ENCODE results near the gene BMPR2.

BMPR2 gene

DNA sequence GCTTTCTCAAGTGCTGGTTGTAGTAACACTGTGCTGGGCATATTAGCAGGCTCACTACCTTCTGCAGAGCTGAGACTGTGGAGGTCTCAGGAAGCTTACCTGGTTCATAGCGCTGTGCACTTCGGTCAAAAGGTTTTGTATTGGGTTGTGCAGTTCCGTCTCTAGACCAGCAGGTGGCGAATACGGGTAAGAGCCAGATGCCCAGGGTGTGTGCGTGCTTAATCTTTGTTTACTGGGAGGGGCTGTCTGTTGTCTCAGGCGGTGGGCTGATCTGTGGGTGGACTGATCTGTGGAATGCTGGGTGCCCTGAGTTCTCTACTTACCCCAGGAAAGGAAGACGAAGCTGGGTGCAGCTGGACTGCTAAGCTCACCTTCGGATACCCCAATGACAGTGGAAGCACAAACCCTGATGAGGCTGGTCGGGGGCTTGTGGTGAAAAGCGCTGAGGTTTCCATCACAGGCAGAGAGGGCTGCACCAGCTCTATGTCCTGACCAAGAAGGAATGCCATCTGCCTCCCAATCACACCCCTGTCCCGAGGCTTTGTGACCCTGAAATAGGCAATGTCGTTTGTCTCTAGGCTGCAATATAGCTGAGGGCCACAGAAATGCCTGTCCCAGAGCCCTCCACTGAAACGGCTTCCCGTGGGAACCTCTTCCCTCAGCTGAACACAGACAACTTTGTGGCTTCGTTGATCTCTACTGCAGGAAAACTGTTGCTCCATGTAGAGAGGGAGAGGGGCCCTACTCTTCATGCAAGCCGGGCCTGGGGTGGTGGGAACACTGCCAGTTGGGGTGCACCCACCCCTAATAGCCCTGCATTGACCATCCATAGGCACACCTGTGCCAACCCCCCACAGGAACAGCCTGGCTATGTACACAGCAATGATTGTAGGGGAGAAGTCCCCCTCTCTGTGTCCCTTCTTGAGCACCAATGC is 212.8 kb downstream of the BMPR2 start:
- in situ Hi-C loops (cut with HindIII; ENCODE audit: low sequenced_read_pairs) = no loop called here

DNA sequence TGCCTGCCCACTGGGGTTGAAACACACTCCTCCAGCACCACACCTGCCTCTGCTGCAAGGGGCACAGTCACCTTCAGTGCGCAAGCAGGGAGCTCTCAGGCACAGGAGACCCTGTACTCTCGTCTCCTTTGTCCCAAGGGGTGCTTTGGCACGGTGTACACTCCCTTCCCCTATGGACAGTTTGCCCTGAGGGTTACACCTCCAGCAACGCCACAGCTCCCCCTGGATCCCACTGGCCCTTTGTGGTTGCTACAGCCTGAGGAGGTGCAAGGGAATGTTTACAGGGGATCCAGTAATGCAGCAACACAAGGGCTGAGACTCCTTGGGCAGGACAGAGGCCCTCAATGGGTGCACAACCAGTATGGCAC is 213.4 kb downstream of the BMPR2 start:
- in situ Hi-C loops (cut with HindIII; ENCODE audit: low sequenced_read_pairs) = no loop called here

DNA sequence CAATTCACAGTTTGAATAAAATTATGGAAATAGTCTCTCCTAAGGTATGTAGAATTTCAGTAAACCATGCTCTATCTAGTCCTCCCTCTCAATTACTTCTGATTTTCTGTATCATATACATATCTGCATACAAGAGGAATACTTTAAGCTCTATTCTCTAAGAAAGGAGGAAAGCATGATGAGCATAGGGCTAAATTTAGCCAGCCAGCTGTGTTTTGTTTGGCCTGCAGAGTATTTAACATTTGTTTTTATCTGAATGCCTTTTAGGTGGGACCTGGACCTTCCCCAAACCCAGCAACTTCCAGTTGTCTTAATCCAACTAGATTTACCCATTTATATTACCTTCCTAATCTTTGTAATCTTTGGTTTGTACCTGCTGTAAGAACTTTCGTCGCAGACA is 216.4 kb downstream of the BMPR2 start:
- in situ Hi-C loops (cut with HindIII; ENCODE audit: low sequenced_read_pairs) = no loop called here

GRCh38 chr2:202599105-202599504 is 223.0 kb downstream of the BMPR2 start:
- in situ Hi-C loops (cut with HindIII; ENCODE audit: low sequenced_read_pairs) = no loop called here

DNA sequence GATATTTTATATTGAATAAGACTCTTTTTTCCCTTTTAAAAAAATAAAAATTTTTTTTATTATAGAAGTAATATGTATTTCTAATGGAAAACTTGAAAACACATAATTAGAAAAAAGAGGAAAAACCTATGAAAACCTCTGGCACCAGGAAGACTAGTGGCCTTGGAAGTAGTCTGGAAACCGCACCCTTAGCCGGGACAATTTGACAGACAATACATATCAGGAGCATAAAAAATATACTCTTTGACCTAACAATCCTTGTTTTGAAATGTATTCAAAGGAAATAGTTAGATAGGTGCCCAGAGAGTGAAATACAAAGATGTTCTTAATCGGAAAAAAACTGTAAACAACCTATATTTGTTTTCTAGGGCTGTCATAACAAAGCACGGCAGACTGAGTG is 223.8 kb downstream of the BMPR2 start:
- in situ Hi-C loops (cut with HindIII; ENCODE audit: low sequenced_read_pairs) = no loop called here

GRCh38 chr2:202604699-202605098 is 228.6 kb downstream of the BMPR2 start:
- in situ Hi-C loops (cut with HindIII; ENCODE audit: low sequenced_read_pairs) = no loop called here

GRCh38 chr2:202605174-202605573 is 229.0 kb downstream of the BMPR2 start:
- in situ Hi-C loops (cut with HindIII; ENCODE audit: low sequenced_read_pairs) = no loop called here

DNA sequence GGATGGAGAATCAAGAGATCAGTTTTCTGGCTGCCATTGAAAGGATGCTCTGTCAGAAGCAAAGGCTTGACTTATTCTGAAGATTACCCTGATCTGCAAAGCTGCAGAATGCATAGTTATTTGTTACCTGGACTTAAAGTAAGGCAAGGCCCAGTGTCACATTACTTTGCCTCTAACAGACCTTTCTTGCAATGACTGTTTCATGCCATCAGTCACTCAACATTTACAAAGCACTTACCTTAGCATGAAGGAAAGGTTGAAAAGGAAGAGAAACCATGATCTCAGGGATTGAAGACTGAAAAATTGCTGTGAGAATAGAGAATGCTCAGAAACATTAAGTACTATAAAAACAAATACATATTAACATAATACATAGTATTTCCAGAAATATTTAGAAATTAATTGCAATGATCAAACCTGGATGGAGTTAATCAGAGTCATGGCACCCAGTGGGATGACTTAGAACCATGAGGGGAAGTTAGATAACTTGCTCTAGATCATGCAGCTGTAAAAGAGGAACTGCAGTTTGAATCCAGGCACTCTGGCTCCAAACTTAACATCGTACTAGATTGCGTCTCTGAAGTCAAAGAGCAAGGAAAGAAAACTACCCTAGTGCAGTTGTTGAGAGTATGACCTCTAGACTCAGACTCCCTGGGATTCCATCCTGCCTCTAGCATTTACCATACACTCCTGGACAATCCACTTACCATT is 232.2 kb downstream of the BMPR2 start:
- in situ Hi-C loops (cut with HindIII; ENCODE audit: low sequenced_read_pairs) = no loop called here

- in situ Hi-C loops (cut with HindIII; ENCODE audit: low sequenced_read_pairs) = no loop called here
Observed at GRCh38 chr2:202609381-202610145, 233.4 kb downstream of the BMPR2 start.

DNA sequence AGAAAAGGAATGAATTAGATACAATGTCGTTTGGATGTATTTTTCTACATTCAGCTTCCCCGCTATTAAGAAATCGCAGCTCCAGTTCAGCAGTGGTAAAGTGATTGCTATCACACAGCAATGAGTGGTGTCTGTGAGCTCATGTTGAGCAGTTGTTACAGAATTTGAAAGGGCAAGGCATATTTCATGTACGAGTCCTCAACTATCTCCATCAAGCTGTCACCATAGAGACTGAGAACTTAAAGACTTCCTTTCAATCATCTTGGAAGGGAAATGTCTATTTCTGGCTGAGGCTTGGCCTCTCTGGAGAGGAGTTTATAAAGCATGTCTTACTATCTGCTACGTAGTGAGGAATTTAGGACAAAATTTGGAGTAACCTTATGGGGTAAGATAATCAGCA is 234.3 kb downstream of the BMPR2 start:
- in situ Hi-C loops (cut with HindIII; ENCODE audit: low sequenced_read_pairs) = no loop called here

GRCh38 chr2:202612145-202612544 is 236.0 kb downstream of the BMPR2 start:
- in situ Hi-C loops (cut with HindIII; ENCODE audit: low sequenced_read_pairs) = no loop called here

DNA sequence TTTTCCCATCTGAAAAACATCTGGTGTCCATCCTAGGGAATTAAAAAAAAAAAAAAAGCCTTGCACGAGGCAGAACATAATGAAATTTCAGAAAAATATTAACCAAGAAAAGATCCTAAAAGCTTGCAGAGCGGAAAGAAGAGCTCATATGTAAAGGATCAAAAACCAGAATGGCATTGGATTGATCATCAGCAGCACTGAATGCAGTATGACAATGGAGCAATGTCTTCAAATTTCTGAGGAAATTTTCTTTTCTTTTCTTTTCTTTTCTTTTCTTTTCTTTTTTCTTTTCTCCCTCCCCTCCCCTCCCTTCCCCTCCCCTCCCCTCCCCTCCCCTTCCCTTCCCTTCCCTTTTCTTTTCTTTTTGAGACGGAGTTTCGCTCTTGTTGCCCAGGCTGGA is 237.4 kb downstream of the BMPR2 start:
- in situ Hi-C loops (cut with HindIII; ENCODE audit: low sequenced_read_pairs) = no loop called here

All from endothelial cell of hepatic sinusoid (primary cell).